Heart left ventricle (tissue), 16 donors: Measurements from ENCODE around the gene TRIM65. TPM values are rescaled to one million over a fixed set of nuclear protein-coding genes. Genes with fewer than 3 reads are reported as not detected.
"Not testable (repeated sequence)": the region's sequence is repeated elsewhere in the genome, so short reads cannot be mapped to it uniquely, and the experiment has no call there.

Source experiments
- ATAC-seq, 4 donors: fragments of 200-7000 bp; cut with Tn5 transposase; one replicate each; pipeline ENCODE4 v1.9.1; 2020 to 2022; ENCODE audit warnings: moderate library complexity in 4 of 4, mild to moderate bottlenecking in 3 of 4, moderate number of reproducible peaks in 1 of 4
- DNase-seq, 5 donors: peaks; one replicate each; pipeline ENCODE4 v3.0.0-alpha.2; 2020
- H3K27ac ChIP-seq, 12 donors: fragments of 200-600 bp; sonication (generic) in 4 of 12; one replicate each; pipeline versions ENCODE4 v1.5.0 to v1.8.0; 2016 to 2022; ENCODE audit warnings: mild to moderate bottlenecking in 2 of 12
- H3K27me3 ChIP-seq, 9 donors: fragments of 200-600 bp; sonication (generic) in 2 of 9; one replicate each; pipeline versions ENCODE4 v1.5.1 to v1.8.0; 2016 to 2022; ENCODE audit warnings: mild to moderate bottlenecking in 3 of 9
- H3K36me3 ChIP-seq, 9 donors: fragments of 200-600 bp; sonication (generic) in 2 of 9; one replicate each; pipeline versions ENCODE4 v1.5.0 to v1.8.0; 2018 to 2022; ENCODE audit warnings: mild to moderate bottlenecking in 2 of 9
- H3K4me1 ChIP-seq, 12 donors: fragments of 200-600 bp; sonication (generic) in 4 of 12; one replicate each; pipeline versions ENCODE4 v1.5.0 to v1.8.0; 2016 to 2022; ENCODE audit warnings: mild to moderate bottlenecking in 3 of 12
- H3K4me3 ChIP-seq, 12 donors: fragments of 200-600 bp; sonication (generic) in 4 of 12; one replicate each; pipeline versions ENCODE4 v1.5.0 to v1.8.0; 2017 to 2022; ENCODE audit warnings: mild to moderate bottlenecking in 9 of 12, moderate library complexity in 4 of 12
- H3K9me3 ChIP-seq, 12 donors: fragments of 200-600 bp; sonication (generic) in 4 of 12; one replicate each; pipeline versions ENCODE4 v1.5.0 to v1.8.0; 2016 to 2022; ENCODE audit warnings: mild to moderate bottlenecking in 1 of 12
- POLR2A ChIP-seq, 2 donors: fragments of 450-650 bp; IDR thresholded peaks; one replicate each; pipeline ENCODE4 v1.6.1; 2017; ENCODE audit warnings: antibody characterized with exemption in 2 of 2, mild to moderate bottlenecking in 2 of 2, moderate library complexity in 2 of 2
- WGBS, 4 donors: extraction: QIAGEN DNeasy Blood & Tissue Kit in 2 of 4; methylation state at CpG; one replicate each; pipeline versions ENCODE4 v1.1.5 to v1.1.7; 2013 to 2018; 5-methylcytosine and 5-hydroxymethylcytosine counted together
- intact Hi-C, 10 donors: fragments of 100-400 bp; cut with DNase I; formaldehyde crosslinking; loops; one replicate each; pipeline versions ENCODE4 v1.11.1 to v1.14.2; 2022
- polyA plus RNA-seq, 2 donors: library from polyadenylated mRNA; stranded (reverse); fragments of 200-250 nt; gene quantifications; one replicate each; pipeline ENCODE4 v1.2.3, GENCODE V29; 2013
- total RNA-seq, 9 donors: library from RNA; depleted of rRNA in 2 of 9; stranded (reverse); fragments of >200 nt in 2 of 9; fragmentation: NEBNext Ultra II Directional in 3 of 9; extraction: Animal tissue kit (Norgen Biotek cat#: 25700) in 3 of 9; gene quantifications; one replicate each; pipeline versions ENCODE4 v1.1.0 to v1.2.4, GENCODE V29; 2016 to 2023
- TF ChIP-seq, protein P1 (sequence below), 12 donors: fragments of 200-600 bp; sonication (generic) in 4 of 12; IDR thresholded peaks; one replicate each; pipeline versions ENCODE4 v1.5.0 to v1.8.0; 2018 to 2022; ENCODE audit warnings: antibody characterized with exemption in 12 of 12, mild to moderate bottlenecking in 5 of 12
- donor health status: ischemic (EF 13 %, LVEDD 7.1; RV severe dilation, severe dysfunction).
- donor health status: healthy with polysubstance abuse.
- donor health status: DM: no; HTN: yes; CAD: no.
- donor health status: DM: no; HTN: no; CAD: no.
- donor health status: ischemic (EF 25% LVEDD 6.9; RV normal size, moderate dysfunction).
- donor health status: ischemic (EF 25% LVEDD 5.7; RV mildly dilated, moderate dysfunction).
- donor health status: healthy.
- donor health status: DM: yes; HTN: yes; CAD: no.
- donor health status: ischemic (EF 35%, LVEDD 5.7; RV mildly dilated, moderate dysfunction).
- donor health status: nonischemic (EF 11% LVEDD 7.7; RV severe dilation, severe dysfunction).
- donor health status: DM: yes; HTN: yes; CAD: no.
- donor health status: PGD.
- donor health status: ischemic (EF 29% LVEDD 5.4; RV normal size, mild dysfunction).
- donor health status: nonischemic (EF 23%, LVEDD 6.1; RV moderate dilation, normal function).

Gene TRIM65
- total and polyA plus RNA-seq, 11 donors: 6.8 to 16.1 (median 9.5) TPM

DNA sequence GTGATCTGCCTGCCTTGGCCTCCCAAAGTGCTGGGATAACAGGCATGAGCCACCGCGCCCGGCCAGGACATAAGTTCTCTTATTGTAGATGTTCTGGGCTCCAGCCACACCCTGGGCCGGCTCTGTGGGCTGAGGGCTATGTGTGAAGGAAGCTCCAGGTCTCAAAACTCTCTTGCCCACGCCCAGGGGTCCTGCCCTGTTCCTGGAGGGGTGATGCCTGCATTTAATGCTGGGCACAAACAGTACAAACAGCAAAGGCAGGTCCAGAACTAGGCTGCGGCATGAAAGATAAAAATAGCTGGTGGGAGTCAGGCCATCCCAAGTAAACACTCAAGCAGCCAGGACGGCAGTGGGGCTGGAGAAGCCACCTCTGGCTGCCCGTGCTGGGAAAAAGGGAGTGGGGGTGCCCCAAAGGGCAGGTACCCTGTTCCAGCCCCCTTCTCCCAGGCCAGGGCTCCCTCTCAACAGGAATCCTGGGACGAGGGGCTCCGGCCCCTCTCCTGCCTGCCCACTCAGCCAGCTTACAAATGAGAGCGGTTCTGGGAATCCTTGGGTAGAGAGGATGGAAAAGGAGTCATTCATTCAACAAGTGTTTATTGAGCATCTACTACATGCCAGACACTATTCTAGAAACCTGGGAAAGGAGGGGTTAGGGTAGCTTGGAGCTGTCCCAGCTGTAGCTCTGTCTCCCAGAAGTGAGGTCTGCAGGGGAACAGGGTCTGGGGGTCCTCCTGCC lies 23.0 kb downstream of the TRIM65 start:
- ATAC-seq: peak in 1 of 4 donors; percentile 1
- H3K4me1 ChIP-seq: peaks cover 17 to 87% (median 57%) of the 10 kb centered on the region in 12 donors
- intact Hi-C loops: loop anchor here in 3 of 10 donors (2.0 to 10.0 kb wide), 2 partner anchors 89 to 99 kb away; partner anchors contain the start of gene UNK (in 1 of the 3)
- H3K27ac ChIP-seq: peak overlapping the region; percentile 66 to 99 (median 92)
- TF ChIP-seq, protein P1, sequence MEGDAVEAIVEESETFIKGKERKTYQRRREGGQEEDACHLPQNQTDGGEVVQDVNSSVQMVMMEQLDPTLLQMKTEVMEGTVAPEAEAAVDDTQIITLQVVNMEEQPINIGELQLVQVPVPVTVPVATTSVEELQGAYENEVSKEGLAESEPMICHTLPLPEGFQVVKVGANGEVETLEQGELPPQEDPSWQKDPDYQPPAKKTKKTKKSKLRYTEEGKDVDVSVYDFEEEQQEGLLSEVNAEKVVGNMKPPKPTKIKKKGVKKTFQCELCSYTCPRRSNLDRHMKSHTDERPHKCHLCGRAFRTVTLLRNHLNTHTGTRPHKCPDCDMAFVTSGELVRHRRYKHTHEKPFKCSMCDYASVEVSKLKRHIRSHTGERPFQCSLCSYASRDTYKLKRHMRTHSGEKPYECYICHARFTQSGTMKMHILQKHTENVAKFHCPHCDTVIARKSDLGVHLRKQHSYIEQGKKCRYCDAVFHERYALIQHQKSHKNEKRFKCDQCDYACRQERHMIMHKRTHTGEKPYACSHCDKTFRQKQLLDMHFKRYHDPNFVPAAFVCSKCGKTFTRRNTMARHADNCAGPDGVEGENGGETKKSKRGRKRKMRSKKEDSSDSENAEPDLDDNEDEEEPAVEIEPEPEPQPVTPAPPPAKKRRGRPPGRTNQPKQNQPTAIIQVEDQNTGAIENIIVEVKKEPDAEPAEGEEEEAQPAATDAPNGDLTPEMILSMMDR (IDR thresholded peaks at IDR 0.05): no peak
- no peak for TF ChIP-seq POLR2A (IDR thresholded peaks at IDR 0.05)
- no peak for DNase-seq
- peaks cover 0 to 27% (median 22%) of the 10 kb centered on the region in 9 donors for H3K36me3 ChIP-seq
- no peaks in the 10 kb centered on the region for H3K9me3 ChIP-seq
- no peaks in the 10 kb centered on the region for H3K27me3 ChIP-seq
- 47 to 56% (median 52%) methylated on average over 11 of the region's 11 CpGs for WGBS, 4 donors
- H3K4me3 ChIP-seq: no peak overlapping the region

DNA sequence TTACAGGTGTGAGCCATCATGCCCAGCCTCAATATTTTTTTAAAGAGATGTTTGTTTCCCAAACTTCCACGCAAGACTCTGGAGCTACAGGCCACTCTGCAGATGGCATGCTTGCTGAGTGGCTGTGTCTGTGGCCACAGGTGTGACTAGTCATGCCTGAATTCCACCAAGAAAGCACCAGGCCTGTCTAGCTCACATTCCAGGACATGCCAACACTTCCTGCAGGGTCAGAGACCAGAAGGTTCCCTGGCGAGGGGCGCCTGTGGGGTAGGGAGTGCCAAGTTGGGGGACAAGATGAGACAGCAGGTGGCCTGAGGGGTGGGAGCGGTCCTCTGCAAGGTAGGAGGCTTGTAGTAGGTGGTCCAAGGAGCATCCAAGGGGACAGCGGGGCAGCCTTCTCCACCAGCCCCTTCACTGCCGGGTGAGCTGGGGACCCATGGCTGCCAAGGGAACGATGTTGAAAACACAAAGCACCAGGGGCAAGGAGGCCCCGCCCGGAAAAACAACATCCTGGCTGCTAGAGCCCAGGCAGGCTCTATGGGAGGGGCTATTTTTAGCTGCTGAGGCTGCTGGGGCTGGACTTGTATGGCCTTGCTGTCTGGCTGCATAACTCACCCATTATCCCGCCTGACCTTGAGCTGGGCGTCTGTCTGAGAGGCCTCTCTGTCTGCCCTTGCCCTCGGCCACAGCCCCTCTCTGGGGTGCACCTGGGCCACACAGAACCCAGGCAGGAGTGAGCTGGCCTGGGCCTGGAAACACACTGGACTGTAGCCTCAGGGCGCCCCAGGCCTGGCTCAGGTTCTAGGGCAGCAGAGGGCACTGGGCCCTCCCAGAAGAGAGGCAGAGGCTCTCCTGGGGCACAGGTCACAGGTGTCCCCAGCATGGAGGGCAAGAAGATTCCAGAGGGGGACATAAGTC lies 24.1 kb downstream of the TRIM65 start:
- Histone ChIP-seq H3K4me3 (no peak overlapping the region), H3K36me3 (peaks cover 0 to 27% (median 22%) of the 10 kb centered on the region in 9 donors), H3K9me3 (no peaks in the 10 kb centered on the region), H3K4me1 (peaks cover 17 to 88% (median 59%) of the 10 kb centered on the region in 12 donors), H3K27me3 (no peaks in the 10 kb centered on the region), H3K27ac (peak overlapping the region; percentile 66 to 99 (median 92))
- WGBS, 4 donors: 26 to 33% (median 31%) methylated on average over 12 to 13 of the region's 13 CpGs
- DNase-seq: peak; percentile 86 to 95 (median 90)
- peak; percentile 55 to 77 (median 66) for ATAC-seq
- intact Hi-C loops: loop anchor here in 4 of 10 donors (1.0 to 10.0 kb wide), 3 partner anchors 17 to 98 kb away; partner anchors contain the start of genes UNK (in 1 of the 4) and WBP2 (in 1 of the 4)
- TF ChIP-seq POLR2A (IDR thresholded peaks at IDR 0.05): peak in 1 of 2 donors; percentile 56
- TF ChIP-seq, protein P1 (IDR thresholded peaks at IDR 0.05): no peak

DNA sequence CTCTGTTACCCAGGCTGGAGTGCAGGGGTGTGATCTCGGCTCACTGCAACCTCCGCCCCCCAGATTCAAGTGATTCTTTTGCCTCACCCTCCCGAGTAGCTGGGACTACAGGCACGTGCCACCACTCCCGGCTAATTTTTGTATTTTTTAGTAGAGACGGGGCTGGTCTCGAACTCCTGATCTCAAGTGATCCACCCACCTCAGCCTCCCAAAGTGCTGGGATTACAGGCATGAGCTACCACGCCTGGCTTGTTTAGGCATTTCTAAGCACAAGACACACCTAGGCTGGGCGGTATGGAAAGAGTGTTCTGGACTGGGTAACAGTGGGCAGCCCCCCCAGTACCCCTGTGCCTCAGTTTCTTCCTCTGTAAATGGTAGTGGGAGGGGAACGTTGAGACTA lies 26.5 kb downstream of the TRIM65 start:
- Histone ChIP-seq H3K27ac (peak overlapping the region; percentile 37 to 93 (median 82)), H3K4me3 (peak overlapping the region in 5 of 12 donors; percentile 2 to 37 (median 28)), H3K36me3 (peaks cover 0 to 18% (median 16%) of the 10 kb centered on the region in 9 donors), H3K4me1 (peaks cover 7 to 69% (median 43%) of the 10 kb centered on the region in 12 donors)
- ATAC-seq, H3K27me3 ChIP-seq, DNase-seq, H3K9me3 ChIP-seq: not testable (repeated sequence)
- intact Hi-C loops: loop anchor here in 2 of 10 donors (10.0 kb wide), 1 partner anchor 95 kb away; a partner anchor contains a TSS
- WGBS, 4 donors: 63 to 75% (median 73%) methylated on average over 10 of the region's 10 CpGs

DNA sequence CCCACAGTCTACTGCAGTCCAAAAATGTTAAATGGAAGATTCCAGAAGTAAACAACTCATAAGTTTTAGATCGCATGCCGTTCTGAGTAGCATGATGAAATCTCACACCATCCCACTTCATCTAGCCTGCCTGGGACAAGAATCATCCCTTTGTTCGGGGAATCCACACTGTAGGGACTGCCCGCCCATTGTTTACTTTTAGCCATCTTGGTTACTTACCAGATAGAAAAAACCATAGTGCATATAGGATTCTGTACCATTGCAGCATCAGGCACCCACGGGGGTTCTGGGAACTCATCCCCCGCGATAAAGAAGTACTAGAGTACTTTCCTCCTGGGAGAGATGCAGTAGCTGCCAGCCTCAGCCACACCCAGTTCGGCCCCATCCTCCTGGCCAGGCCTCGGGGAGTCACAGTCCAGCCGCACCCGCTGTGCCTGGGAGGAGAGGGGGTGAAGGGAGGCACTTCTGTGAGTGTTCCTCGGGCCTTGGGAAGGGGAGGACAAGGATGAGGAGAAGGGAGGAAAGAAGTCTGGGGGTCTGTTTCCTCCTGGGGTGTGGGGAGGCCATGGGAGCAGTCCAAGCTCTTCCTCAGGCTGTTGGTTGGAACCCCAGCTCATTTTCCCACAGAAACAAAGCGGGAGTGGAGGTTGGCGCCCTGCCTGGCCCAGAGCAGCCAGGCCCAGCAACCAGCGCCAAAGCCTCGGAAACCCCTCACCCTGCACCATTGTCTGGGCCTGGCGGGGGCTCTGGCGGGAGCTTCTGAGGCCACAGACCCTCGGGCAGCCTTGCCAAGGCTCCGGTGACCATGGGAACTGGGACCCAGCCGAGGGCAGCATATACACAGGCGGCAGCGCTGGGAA lies 27.2 kb downstream of the TRIM65 start:
- H3K9me3 ChIP-seq: no peaks in the 10 kb centered on the region
- H3K4me1 ChIP-seq: peaks cover 7 to 69% (median 45%) of the 10 kb centered on the region in 12 donors
- WGBS, 4 donors: 47 to 58% (median 56%) methylated on average over 20 to 23 of the region's 23 CpGs
- H3K27me3 ChIP-seq: no peaks in the 10 kb centered on the region
- peak overlapping the region; percentile 37 to 93 (median 82) for H3K27ac ChIP-seq
- intact Hi-C loops: loop anchor here in 2 of 10 donors (10.0 kb wide), 1 partner anchor 95 kb away; a partner anchor contains a TSS
- H3K36me3 ChIP-seq: peaks cover 0 to 11% (median 9%) of the 10 kb centered on the region in 9 donors
- TF ChIP-seq, protein P1 (IDR thresholded peaks at IDR 0.05): no peak
- no peak for TF ChIP-seq POLR2A (IDR thresholded peaks at IDR 0.05)
- H3K4me3 ChIP-seq: peak overlapping the region in 8 of 12 donors; percentile 2 to 37 (median 24)
- DNase-seq (peak in 4 of 5 donors; percentile 51 to 76 (median 72)), ATAC-seq (peak in 3 of 4 donors; percentile 8 to 44 (median 26))

DNA sequence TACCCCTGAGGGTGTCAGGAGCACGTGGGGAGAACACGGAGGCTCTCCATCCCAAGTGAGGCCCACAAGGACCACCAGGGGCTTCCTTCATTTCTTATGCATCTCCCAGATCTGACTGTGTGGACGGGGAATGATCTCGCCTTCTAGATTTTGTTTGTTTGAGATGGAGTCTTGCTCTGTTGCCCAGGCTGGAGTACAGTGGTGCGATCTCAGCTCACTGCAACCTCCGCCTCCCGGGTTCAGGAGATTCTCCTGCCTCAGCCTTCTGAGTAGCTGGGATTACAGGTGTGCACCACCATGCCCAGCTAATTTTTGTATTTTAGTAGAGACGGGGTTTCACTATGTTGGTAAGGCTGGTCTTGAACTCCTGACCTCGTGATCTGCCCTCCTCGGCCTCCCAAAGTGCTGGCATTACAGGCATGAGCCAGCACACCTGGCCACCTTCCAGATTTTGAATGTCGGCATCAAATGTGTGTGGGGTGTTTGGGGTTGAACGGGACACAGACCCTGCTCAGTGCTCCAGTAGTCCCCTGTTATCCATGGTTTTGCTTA lies 27.9 kb downstream of the TRIM65 start:
- 84 to 90% (median 89%) methylated on average over 12 of the region's 12 CpGs for WGBS, 4 donors
- H3K9me3 ChIP-seq, H3K27me3 ChIP-seq, H3K4me3 ChIP-seq, intact Hi-C loops, ATAC-seq, DNase-seq, H3K36me3 ChIP-seq: not testable (repeated sequence)
- Histone ChIP-seq H3K4me1 (peaks cover 7 to 69% (median 46%) of the 10 kb centered on the region in 12 donors), H3K27ac (peak overlapping the region; percentile 37 to 93 (median 82))
